Caki2 (cell line): ENCODE results near the gene FAM120AOS. TPM values are rescaled to one million over a fixed set of nuclear protein-coding genes. Genes with fewer than 3 reads are reported as not detected.
"Not testable (repeated sequence)": the region's sequence is repeated elsewhere in the genome, so short reads cannot be mapped to it uniquely, and the experiment has no call there.

Experiments used
- DNase-seq: peaks from one replicate; pipeline ENCODE4 v3.0.0-alpha.2; 2015; ENCODE audit warnings: low read depth
- in situ Hi-C: cut with HindIII; loops from 2 replicates; pipeline ENCODE4 v1.10.0; 2016; ENCODE audit warnings: low sequenced_read_pairs, low pct_unique_long_range_greater_than_20kb, mixed read lengths
- total RNA-seq: library from RNA; depleted of rRNA; stranded (reverse); fragments of >200 nt; shearing (Covaris generic); gene quantifications from 2 replicates; pipeline ENCODE4 v1.2.3, GENCODE V29; 2014; ENCODE audit warnings: low replicate concordance

The FAM120AOS gene
- total RNA-seq, 1 experiment from 2014 or later = 63.1 TPM

- in situ Hi-C loops = no loop called here
These were observed 1.3 kb downstream of the FAM120AOS start for GRCh38 chr9:93451849-93452709.

GRCh38 chr9:93450945-93451815, 2.2 kb downstream of the FAM120AOS start, which contains the start of gene FAM120A:
Gene FAM120A, plus strand, starts transcription at chr9:93451685. Its CDS starts 231 bp downstream, at chr9:93451916.
- in situ Hi-C loops = no loop called here
- DNase-seq = peak; percentile 74

More at GRCh38 chr9:93451849-93452709, 1.3 kb downstream of the FAM120AOS start:
- peak; percentile 59 for DNase-seq

GRCh38 chr9:93447655-93448054, 5.7 kb downstream of the FAM120AOS start:
- no peak for DNase-seq
- in situ Hi-C loops = no loop called here

- in situ Hi-C loops = no loop called here
- DNase-seq = no peak
These were observed 7.3 kb downstream of the FAM120AOS start for GRCh38 chr9:93446073-93446472.

GRCh38 chr9:93440896-93441580, 12.3 kb downstream of the FAM120AOS start:
- in situ Hi-C loops = no loop called here
- DNase-seq = no peak

- DNase-seq, in situ Hi-C loops: not testable (repeated sequence)
These were observed 14.1 kb downstream of the FAM120AOS start for GRCh38 chr9:93439301-93439700.

- in situ Hi-C loops = no loop called here
- DNase-seq = no peak
These were observed 15.4 kb downstream of the FAM120AOS start for GRCh38 chr9:93437996-93438395.

GRCh38 chr9:93436655-93437407, 16.6 kb downstream of the FAM120AOS start:
- no peak for DNase-seq
- in situ Hi-C loops = no loop called here

GRCh38 chr9:93436218-93436617, 17.2 kb downstream of the FAM120AOS start:
- in situ Hi-C loops = no loop called here
- no peak for DNase-seq

GRCh38 chr9:93435386-93435785, 18.0 kb downstream of the FAM120AOS start:
- in situ Hi-C loops = no loop called here
- no peak for DNase-seq

GRCh38 chr9:93434056-93434455, 19.3 kb downstream of the FAM120AOS start:
- in situ Hi-C loops = no loop called here
- DNase-seq = no peak

GRCh38 chr9:93432964-93433363, 20.4 kb downstream of the FAM120AOS start:
- DNase-seq = no peak
- in situ Hi-C loops = no loop called here

GRCh38 chr9:93431539-93432105, 21.8 kb downstream of the FAM120AOS start:
- in situ Hi-C loops = no loop called here
- DNase-seq = no peak

- in situ Hi-C loops = no loop called here
These were observed 25.6 kb downstream of the FAM120AOS start for GRCh38 chr9:93427655-93428379.

GRCh38 chr9:93422977-93423616, 30.3 kb downstream of the FAM120AOS start:
- no peak for DNase-seq
- in situ Hi-C loops = no loop called here

More at GRCh38 chr9:93427655-93428379, 25.6 kb downstream of the FAM120AOS start:
- no peak for DNase-seq

- in situ Hi-C loops = no loop called here
- DNase-seq = no peak
These were observed 34.4 kb downstream of the FAM120AOS start for GRCh38 chr9:93419023-93419422.
